Gastrocnemius medialis (tissue), 4 donors: Measurements from ENCODE around the gene KIAA1217. TPM values are rescaled to one million over a fixed set of nuclear protein-coding genes. Genes with fewer than 3 reads are reported as not detected.
A peak's percentile ranks its signal among the peaks of the same experiment; 100 is the strongest.
"Not testable (repeated sequence)": the region's sequence is repeated elsewhere in the genome, so short reads cannot be mapped to it uniquely, and the experiment has no call there.

Source experiments
- ATAC-seq, 2 donors: fragments of 150-250 bp; one replicate each; pipeline ENCODE4 v1.9.1; 2016
- DNase-seq, 2 donors: peaks; one replicate each; pipeline ENCODE4 v3.0.0-alpha.2; 2019
- H3K27ac ChIP-seq, 4 donors: fragments of 200-600 bp; sonication (generic); 1 replicate in 1 of 4; 2 replicates in 3 of 4; pipeline ENCODE4 v1.5.1; 2016 to 2018; ENCODE audit warnings: mild to moderate bottlenecking in 2 of 4, moderate library complexity in 1 of 4
- H3K27me3 ChIP-seq, 3 donors: fragments of 200-600 bp; sonication (generic) in 2 of 3; 1 replicate in 1 of 3; 2 replicates in 2 of 3; pipeline versions ENCODE4 v1.5.1 to v1.6.0; 2016 to 2019; ENCODE audit warnings: mild to moderate bottlenecking in 1 of 3, moderate library complexity in 1 of 3
- H3K36me3 ChIP-seq, 2 donors: fragments of 200-600 bp; sonication (generic) in 1 of 2; one replicate each; pipeline ENCODE4 v1.5.1; 2017 to 2018
- H3K4me1 ChIP-seq, 2 donors: fragments of 200-600 bp; sonication (generic) in 1 of 2; one replicate each; pipeline ENCODE4 v1.5.1; 2016 to 2017; ENCODE audit warnings: mild to moderate bottlenecking in 2 of 2
- H3K4me3 ChIP-seq, 4 donors: fragments of 200-600 bp; sonication (generic) in 3 of 4; 1 replicate in 1 of 4; 2 replicates in 3 of 4; pipeline ENCODE4 v1.5.1; 2016 to 2019; ENCODE audit warnings: mild to moderate bottlenecking in 2 of 4
- H3K9me3 ChIP-seq, 3 donors: fragments of 200-600 bp; sonication (generic) in 2 of 3; 1 replicate in 1 of 3; 2 replicates in 2 of 3; pipeline ENCODE4 v1.5.1; 2016 to 2019
- POLR2A ChIP-seq, 2 donors: fragments of 450-650 bp; IDR thresholded peaks; one replicate each; pipeline ENCODE4 v1.6.1; 2017; ENCODE audit warnings: antibody characterized with exemption in 2 of 2, mild to moderate bottlenecking in 2 of 2, moderate library complexity in 2 of 2
- in situ Hi-C, 4 donors: fragments of 200-750 bp; cut with MboI; loops; one replicate each; pipeline versions ENCODE4 v1.15.0 to v1.8.0; 2017; ENCODE audit warnings: low sequenced_read_pairs in 4 of 4
- intact Hi-C: fragments of 100-400 bp; cut with DNase I; formaldehyde crosslinking; loops from one replicate; pipeline ENCODE4 v1.15.1; 2023; ENCODE audit warnings: low total_unique reads
- total RNA-seq, 4 donors: library from RNA; depleted of rRNA; stranded (reverse); fragments of >200 nt; gene quantifications; one replicate each; pipeline versions ENCODE4 v1.1.0 to v1.2.3, GENCODE V29; 2016
- TF ChIP-seq, protein P1 (sequence below), 5 experiments: fragments of 450-650 bp in 3 of 5; fragments of 200-600 bp in 2 of 5; sonication (generic) in 2 of 5; IDR thresholded peaks in 4 of 5; conservative IDR thresholded peaks in 1 of 5; 1 replicate in 4 of 5; 2 replicates in 1 of 5; pipeline ENCODE4 v1.5.1; 2016 to 2019; ENCODE audit warnings: antibody characterized with exemption in 5 of 5, mild to moderate bottlenecking in 3 of 5, moderate library complexity in 3 of 5

Gene KIAA1217
- total RNA-seq, 4 donors from 2014 or later, result 152 to 266 (median 155) TPM

DNA sequence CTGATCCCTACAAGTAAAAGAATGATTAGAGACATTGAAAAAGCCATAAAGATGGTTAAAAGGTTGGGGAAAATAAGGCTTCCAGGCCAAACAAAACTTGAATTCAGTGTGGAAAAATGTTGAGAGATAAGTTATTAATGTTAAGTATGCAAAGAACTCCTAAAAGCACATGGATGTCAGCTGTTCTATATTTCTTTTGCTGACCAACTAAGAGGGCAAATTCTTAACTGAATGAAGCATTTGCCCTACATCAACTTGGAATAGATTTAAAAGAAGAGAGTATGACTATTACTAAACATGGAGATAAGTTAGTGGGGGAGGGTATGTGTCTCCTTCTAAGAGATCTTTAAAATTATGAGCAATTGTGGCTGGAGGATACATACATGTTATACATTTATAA is 124.8 kb downstream of the KIAA1217 start:
- intact Hi-C loops, result no loop called here
- no peak for TF ChIP-seq POLR2A (IDR thresholded peaks at IDR 0.05)
- TF ChIP-seq, protein P1, sequence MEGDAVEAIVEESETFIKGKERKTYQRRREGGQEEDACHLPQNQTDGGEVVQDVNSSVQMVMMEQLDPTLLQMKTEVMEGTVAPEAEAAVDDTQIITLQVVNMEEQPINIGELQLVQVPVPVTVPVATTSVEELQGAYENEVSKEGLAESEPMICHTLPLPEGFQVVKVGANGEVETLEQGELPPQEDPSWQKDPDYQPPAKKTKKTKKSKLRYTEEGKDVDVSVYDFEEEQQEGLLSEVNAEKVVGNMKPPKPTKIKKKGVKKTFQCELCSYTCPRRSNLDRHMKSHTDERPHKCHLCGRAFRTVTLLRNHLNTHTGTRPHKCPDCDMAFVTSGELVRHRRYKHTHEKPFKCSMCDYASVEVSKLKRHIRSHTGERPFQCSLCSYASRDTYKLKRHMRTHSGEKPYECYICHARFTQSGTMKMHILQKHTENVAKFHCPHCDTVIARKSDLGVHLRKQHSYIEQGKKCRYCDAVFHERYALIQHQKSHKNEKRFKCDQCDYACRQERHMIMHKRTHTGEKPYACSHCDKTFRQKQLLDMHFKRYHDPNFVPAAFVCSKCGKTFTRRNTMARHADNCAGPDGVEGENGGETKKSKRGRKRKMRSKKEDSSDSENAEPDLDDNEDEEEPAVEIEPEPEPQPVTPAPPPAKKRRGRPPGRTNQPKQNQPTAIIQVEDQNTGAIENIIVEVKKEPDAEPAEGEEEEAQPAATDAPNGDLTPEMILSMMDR (IDR thresholded peaks at IDR 0.05 in 4 of 5, conservative IDR thresholded peaks at IDR 0.05 in 1 of 5), result no peak
- no peak for ATAC-seq
- H3K27ac ChIP-seq, result peak overlapping the region in 3 of 4 donors; percentile 24 to 41 (median 33)
- in situ Hi-C loops, result no loop called here
- no peak for DNase-seq
- H3K4me1 ChIP-seq, result peaks cover 50 to 56% of the 10 kb centered on the region in 2 donors
- H3K4me3 ChIP-seq, result no peak overlapping the region
- H3K9me3 ChIP-seq, result no peaks in the 10 kb centered on the region
- H3K36me3 ChIP-seq, result no peaks in the 10 kb centered on the region
- H3K27me3 ChIP-seq, result no peaks in the 10 kb centered on the region

- TF ChIP-seq POLR2A (IDR thresholded peaks at IDR 0.05), result no peak
- TF ChIP-seq, protein P1 (IDR thresholded peaks at IDR 0.05 in 4 of 5, conservative IDR thresholded peaks at IDR 0.05 in 1 of 5), result no peak
- ATAC-seq (peak in 1 of 2 donors; percentile 28), DNase-seq (no peak)
- in situ Hi-C loops, result no loop called here
- H3K36me3 ChIP-seq, result no peaks in the 10 kb centered on the region
- H3K27ac ChIP-seq, result peak overlapping the region in 1 of 4 donors; percentile 33
- no peaks in the 10 kb centered on the region for H3K9me3 ChIP-seq
- intact Hi-C loops, result no loop called here
- no peak overlapping the region for H3K4me3 ChIP-seq
- H3K27me3 ChIP-seq, result no peaks in the 10 kb centered on the region
- H3K4me1 ChIP-seq, result peaks cover 50 to 56% of the 10 kb centered on the region in 2 donors
These were observed 125.5 kb downstream of the KIAA1217 start for GRCh38 chr10:24334279-24334939.

- ATAC-seq, result peak in 1 of 2 donors; percentile 25
- in situ Hi-C loops, intact Hi-C loops, H3K4me3 ChIP-seq, H3K36me3 ChIP-seq, H3K9me3 ChIP-seq, DNase-seq, H3K27me3 ChIP-seq: not testable (repeated sequence)
- H3K27ac ChIP-seq, result peak overlapping the region in 3 of 4 donors; percentile 37 to 63 (median 60)
- peaks cover 48 to 52% of the 10 kb centered on the region in 2 donors for H3K4me1 ChIP-seq
These were observed 128.8 kb downstream of the KIAA1217 start for GRCh38 chr10:24337723-24338122.

DNA sequence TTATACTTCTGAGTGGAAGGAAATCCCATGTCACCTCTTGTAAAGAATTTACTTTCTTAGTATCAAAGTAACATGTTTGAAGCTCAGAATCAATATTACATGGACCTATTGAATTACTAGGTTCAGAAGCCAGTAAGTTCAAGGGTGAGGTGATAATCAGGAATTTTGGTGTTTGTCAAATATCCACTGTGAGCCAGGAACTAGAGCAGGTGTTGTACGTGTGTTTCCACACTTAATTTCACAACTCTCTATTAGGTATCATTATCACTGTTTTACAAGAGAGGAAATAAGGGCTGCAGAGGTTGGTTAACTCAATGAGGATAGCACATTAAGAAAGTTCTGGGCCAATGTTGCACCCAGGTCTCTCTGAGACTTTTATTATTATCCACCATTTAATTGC is 130.4 kb downstream of the KIAA1217 start:
- in situ Hi-C loops (no loop called here), intact Hi-C loops (no loop called here)
- ATAC-seq, result peak in 1 of 2 donors; percentile 61
- peak overlapping the region in 3 of 4 donors; percentile 37 to 63 (median 60) for H3K27ac ChIP-seq
- TF ChIP-seq, protein P1 (IDR thresholded peaks at IDR 0.05 in 4 of 5, conservative IDR thresholded peaks at IDR 0.05 in 1 of 5), result no peak
- TF ChIP-seq POLR2A (IDR thresholded peaks at IDR 0.05), result no peak
- H3K4me1 ChIP-seq, result peaks cover 51 to 57% of the 10 kb centered on the region in 2 donors
- no peaks in the 10 kb centered on the region for H3K36me3 ChIP-seq
- H3K9me3 ChIP-seq, result no peaks in the 10 kb centered on the region
- DNase-seq, result no peak
- H3K27me3 ChIP-seq, result no peaks in the 10 kb centered on the region
- no peak overlapping the region for H3K4me3 ChIP-seq

GRCh38 chr10:24340446-24340845 is 131.5 kb downstream of the KIAA1217 start:
- Histone ChIP-seq H3K9me3 (no peaks in the 10 kb centered on the region), H3K36me3 (no peaks in the 10 kb centered on the region), H3K4me1 (peaks cover 55 to 60% of the 10 kb centered on the region in 2 donors), H3K27me3 (no peaks in the 10 kb centered on the region), H3K27ac (peak overlapping the region; percentile 9 to 60 (median 47)), H3K4me3 (no peak overlapping the region)
- intact Hi-C loops, result no loop called here
- DNase-seq (no peak), ATAC-seq (no peak)
- in situ Hi-C loops, result no loop called here
- TF ChIP-seq, protein P1 (IDR thresholded peaks at IDR 0.05 in 4 of 5, conservative IDR thresholded peaks at IDR 0.05 in 1 of 5), result no peak
- TF ChIP-seq POLR2A (IDR thresholded peaks at IDR 0.05), result no peak
